Smooth muscle cell of the brain vasculature (primary cell): Measurements from ENCODE around the gene ELAC2.

Experiments used
- DNase-seq: peaks from one replicate; pipeline ENCODE4 v3.0.0-alpha.2; 2012; ENCODE audit warnings: low read depth, low spot score

ELAC2 gene

DNA sequence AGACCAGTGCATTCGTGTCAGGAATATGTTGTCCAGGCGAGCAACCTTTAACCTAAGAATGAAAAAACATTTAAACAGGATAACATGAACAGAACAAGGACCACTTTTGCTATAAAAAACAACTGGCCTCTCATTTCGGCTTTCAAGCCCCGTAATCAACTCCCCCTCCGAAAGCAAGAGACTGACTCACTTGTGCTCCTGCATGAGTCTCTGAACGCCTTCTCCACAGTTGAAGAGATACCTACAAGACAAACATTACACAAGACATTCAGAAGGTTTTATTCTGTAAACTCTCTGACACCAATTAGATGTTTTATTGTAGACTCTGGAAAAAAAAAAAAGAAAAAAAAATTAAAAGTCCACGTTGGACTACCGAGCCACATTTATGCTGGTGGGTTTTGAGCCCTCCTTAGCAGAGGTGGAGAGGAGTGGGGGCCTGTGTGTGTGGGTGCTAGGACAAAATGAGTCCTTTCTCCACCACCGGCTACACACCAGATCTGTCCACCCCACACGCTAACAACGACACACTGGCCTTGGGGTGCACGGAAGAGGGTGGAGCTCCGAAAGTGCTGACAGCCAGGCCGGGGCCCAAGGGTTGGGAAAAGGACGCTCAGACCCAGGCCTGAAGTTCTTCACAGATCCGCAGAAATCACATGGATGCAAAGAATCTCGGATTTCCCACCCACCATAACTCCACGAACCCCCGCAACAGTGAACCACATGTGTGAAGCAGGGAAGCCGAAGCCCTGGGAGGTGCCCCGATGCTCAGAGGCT, 759 bp downstream of the ELAC2 start:
- no peak for DNase-seq

DNA sequence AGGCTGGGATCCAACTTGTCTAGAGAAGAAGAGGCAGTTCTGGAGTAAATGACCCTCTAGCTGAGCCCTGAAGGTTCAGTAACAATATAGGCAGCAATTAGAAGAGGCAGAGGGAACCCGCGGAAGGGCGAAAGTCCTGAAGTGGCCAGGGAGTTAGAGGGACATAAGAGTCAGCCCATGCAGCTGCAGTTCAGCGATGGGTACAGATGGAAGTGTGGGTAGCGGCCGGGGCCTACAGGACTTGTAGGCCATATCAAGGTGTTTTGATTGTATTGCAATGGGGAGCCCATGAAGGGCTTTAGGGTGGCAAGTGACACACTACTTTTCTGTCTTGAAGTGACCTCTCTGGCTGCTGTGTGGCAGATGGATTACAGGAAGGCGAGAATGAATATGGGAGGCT, 3.0 kb downstream of the ELAC2 start:
- no peak for DNase-seq

DNA sequence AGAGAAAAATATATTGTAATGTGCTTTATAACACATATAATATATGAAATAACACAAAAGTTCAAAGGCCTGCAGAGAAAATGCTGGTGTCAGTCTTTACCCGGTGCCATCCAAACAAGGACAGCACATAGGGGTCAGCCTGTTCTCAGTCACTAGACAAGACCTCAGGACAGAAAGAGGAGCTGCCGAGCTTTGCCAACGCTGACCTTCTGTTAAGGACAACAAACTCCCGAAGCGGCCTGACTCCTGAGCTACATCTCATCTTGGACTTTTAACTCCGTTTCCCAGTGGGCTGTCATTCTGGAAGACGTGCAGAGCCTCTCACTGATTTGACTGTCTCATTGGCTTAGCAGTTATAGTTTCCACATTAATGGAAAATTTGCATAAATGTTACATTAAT, 6.9 kb downstream of the ELAC2 start:
- no peak for DNase-seq

DNA sequence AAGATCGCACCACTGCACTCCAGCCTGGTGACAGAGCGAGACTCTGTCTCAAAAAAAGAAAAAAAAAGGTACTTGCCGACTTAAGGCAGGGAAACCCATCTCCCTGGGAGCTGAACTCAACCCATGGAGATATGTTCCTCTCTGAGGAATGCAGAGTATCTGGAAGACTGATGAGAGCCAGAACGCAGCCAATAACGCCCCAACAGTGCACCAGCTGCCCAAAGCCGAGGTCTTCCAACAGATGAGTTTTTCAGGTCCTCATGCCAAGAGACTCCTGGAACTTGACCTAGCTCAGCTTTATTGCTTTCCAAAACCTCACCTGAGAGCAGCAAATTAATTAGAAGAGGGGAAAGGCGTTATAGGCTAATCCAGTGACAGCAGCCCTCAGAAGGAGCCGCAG, 9.4 kb downstream of the ELAC2 start:
- DNase-seq, result no peak

DNA sequence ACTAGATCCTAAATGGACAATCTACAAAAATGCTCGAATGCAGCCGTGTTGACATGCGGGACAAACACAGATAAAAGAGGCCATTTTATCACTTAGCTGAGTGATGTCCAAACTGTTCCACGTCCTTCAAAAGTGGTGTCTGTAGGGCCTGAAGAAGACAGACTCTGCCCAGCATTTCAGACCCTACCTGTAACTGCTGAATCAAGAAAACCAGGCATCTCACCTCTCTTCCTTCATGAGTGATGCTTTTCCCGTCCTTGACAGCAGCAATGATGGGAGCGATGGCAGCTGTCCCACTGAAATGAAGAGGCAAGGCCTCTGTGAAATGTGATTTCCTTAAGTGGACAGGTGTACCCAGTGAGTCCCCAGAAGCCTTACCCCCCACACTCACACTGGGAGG, 12.3 kb downstream of the ELAC2 start:
- no peak for DNase-seq

DNA sequence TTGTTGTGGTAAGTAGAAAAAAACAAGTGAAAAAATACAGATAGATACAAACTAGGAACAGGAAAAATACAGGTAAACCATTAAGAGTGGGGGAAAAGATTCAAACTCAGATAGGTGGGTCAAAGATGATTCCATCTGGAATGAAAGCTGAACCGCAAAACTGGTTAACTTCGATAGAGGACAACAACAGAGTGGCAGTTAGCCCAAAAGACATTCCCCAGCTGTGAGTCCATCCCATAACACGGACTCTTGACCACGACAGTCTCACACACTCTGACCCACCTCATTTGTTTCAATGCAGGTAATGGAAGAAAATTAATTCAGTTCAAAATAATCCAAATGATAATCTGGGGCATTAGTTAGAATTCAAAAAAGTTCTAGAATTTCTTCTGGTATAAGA, 13.5 kb downstream of the ELAC2 start:
- no peak for DNase-seq

DNA sequence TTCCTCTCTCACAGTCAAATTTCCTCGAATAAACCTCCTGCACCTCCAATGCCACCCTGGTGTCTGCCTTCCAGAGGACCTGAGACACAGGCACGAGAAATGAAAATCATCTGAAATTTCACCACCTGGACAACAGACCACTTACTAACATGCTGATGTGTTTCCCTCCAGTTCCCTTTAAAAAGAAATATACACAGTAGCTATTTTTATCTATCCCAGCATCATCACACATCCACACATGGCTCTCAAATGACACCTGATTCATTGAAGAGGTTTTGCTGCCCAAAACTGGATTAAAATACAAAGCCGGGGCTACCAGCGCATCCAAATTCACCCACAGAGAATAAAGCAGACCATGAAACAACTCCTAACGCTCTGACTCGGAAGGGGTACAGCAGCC, 13.9 kb downstream of the ELAC2 start:
- no peak for DNase-seq

DNA sequence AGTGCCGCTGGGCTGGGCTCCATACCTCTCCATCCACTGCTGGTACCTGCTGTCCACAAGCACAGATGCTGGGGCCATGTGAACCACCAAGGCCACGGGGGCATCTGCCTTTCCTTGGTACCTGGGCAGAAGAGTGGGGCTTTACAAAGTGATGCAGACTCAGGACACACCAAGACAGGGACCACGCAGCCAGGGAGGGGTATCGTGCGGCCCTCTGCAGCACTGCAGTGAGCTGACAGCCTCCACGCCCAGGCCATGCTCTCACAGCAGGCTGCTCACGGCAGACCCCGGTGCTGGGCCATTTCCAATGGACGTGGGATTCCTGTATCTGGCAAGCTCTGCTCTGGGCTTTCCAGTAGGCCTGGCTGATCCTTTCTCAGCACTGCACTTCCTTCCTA, 14.4 kb downstream of the ELAC2 start:
- no peak for DNase-seq

DNA sequence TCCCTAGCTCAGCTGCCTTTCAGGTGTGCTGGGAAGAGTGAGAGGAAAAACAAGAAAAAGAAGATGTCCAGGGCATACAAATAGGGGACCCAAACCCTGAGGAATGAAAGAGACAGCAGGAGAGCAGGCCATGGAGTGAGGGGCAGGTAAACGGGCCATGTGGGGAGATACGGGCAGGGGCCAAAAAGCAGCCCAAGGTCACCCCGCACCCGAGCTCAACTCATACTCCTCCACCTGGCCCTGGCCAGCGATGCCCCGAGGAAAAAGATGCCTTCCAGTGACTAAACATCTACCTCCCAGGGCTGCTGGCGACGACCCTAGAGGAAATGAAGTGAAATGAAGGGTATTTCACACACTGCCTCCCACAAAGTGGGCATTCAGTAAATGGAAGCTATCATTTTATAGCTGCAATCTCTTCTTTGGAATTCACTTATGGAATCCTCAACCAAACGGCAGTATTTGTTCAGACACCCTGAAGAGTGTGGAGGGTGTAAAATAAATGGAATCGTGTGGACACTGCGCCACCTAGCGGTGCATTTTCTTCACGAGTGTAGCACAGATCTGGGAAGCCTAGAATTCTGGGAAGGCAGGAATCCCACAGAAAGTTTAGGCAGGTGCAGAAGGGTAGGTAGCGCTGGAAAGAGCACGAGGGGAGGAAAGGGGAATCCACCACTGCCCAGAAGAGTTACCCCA, 14.9 kb downstream of the ELAC2 start:
- DNase-seq, result peak; percentile 55

DNA sequence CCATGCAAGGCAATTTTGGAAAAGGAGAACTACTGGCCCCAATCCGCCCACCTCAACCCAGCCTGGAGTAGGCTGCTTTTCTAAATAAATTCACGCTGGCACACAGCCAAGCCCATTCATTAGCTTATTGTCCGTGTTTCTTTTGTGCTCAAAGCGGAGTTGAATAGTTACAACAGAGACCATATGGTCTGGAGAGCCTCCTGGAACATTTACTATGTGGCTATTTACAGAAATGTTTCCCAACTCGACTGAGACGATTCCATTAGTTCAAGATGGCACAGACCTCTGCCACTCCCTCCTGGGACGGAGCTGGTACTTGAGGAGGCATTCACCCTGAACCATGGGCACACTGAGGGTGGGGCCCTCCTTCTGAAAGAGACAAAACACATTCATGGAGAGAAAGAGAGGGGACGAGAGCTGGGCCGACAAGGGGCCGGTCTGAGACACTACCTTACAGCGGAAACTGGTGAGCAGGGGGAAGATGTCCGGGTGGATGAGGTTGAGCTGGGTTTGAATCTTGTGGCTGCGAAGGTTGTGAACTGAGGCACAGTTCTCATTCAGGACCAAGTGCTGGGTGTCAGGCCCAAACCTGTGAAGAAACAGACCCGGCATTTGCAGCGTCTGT, 15.7 kb downstream of the ELAC2 start:
- DNase-seq, result no peak

DNA sequence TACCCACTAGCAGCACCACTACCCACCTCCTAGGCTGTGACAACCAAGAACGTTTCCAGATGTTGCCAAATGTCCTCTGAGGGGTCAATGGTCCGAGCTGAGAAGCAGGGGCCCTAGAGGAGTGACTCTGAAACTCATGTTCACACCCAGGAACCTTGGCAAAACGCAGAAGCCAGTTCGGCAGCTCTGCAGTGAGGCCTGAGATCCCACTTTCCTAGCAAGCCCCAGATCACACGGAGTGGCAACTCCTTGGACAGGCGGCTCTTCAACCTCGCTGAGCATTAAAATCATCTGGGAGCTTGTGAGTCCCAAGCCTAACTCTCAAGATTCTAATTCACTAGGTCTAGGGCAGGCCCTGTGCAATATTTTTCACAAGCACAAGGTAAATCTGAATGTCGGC, 17.3 kb downstream of the ELAC2 start:
- no peak for DNase-seq

DNA sequence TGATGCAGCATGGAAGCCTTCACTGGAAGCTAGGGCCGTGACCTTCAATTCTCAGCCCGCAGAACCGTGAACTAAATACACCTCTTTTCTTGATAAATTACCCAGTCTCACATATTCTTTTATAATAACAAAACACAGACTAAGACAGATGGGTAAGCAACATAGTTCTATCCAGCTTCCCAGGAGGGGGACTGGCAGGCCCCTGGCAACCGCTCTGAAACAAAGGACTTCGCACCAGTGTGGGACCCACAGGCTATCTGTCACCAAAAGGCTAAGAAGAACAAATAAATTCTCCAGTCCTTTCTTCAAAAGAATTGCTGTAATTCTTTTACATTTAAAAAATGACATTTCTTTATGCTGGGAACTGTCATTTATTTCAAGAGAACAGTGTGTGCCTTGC, 19.0 kb downstream of the ELAC2 start:
- DNase-seq, result no peak

DNA sequence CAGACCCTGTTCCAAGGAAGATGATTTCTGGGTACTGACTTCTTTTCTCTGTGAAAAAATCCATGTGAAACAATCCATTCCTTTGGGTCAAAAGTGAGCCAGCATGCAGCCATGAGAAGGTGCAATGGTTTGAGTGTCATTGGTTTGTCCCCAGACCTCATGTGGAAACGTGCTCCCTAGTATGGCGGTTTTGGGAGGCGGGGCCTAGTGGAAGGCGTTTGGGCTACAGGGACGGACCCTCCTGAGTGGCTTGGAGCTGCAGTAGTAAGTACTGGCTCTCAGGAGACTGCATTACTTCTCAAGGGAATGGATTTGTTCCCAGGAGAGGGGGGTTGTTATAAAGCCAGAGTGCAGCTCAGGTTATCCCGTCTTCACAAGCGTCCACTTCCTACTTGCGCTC, 19.4 kb downstream of the ELAC2 start:
- no peak for DNase-seq

DNA sequence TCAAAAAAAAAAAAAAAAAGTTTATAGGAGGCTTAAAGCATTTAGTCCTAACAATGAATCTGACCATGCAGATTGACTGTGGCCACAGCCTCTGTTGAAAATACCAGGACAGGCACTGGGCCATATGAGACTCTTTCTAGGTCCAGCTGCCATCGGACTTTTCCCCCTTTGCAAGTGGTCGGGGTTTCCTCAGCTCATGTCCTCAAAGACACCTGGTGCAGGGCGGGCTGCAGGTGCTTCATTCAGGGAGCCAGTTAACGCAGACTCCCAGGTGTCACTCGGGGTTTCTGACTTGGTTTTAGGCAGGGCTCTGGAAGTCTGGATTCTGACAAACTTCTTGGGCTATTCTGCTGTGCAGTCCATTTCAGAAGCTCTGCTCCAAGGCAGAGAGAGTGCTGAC, 20.9 kb downstream of the ELAC2 start:
- no peak for DNase-seq

DNA sequence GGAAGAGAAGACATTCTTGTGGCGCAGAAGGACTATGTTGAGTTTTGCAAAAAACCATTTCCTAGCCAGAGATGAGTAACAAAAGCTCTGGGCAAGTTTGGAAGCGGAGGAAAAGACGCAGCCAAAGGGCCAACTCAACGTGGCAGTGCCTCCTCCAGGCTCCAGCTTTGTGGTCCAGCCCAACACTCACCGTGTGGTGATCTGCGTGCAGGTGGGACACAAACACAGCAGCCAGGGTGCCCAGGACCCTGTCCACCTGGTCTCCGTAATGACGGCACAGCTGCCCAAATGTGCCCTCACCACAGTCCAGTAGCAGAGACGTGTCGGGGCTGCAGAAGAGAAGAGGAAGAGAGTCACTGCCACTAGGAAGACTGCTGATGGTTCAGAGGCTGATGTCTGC, 21.5 kb downstream of the ELAC2 start:
- no peak for DNase-seq

DNA sequence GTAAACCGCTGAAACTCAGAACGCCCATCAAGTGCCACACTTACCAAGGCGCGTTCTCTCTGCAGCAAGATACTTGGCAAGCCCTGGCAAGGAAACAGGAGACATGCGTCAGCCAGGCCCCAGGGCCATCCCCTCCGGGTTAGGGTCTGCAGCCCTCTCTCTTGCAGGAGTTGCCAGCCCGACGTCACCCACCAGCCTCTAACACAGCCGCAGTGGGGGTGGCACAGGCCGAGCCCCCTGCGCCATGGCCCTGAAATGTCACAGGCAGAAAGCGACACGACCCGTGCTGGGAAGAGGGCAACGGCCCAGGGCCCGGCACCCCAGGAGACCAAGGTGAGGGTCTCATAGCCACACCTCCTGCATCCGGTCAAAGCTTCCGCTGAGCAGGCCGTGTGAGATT, 21.9 kb downstream of the ELAC2 start:
- no peak for DNase-seq

DNA sequence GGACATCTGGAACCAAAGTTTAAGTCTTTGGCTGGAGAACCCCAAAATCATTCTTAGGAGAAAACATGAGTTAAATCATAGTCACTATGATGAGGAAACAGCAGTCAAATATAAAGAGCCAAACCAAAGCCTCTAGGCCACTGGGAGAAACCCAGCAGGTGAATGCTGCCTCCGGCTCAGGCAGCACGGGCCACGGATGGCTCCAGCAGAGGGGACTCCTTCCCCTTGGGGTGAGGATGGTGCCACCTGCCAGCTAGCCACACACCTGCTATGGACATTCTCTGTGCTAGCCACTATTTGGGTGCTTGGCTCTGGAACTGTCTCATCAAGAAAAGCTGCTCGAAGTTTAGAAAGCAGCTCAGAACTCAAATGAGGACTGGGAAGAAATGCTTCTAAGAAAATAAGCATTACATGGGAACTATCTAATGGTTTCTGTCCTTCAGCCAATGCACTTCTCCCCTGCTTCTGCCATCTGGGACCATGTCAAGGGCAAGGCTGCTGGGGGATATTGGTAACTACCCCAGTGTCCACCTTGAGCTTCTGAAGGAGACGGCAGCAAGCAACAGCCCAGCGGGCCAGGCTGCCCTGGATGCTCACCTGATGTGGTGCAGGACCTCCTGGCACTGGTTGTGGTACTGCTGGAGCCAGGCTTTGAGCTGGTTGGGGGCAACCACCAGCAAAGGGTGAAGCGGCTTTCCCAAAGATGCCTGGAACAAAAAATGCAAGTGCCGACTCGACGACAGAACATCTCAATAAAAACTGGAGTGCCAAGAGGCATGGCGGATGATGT, 22.5 kb downstream of the ELAC2 start:
- DNase-seq, result no peak

DNA sequence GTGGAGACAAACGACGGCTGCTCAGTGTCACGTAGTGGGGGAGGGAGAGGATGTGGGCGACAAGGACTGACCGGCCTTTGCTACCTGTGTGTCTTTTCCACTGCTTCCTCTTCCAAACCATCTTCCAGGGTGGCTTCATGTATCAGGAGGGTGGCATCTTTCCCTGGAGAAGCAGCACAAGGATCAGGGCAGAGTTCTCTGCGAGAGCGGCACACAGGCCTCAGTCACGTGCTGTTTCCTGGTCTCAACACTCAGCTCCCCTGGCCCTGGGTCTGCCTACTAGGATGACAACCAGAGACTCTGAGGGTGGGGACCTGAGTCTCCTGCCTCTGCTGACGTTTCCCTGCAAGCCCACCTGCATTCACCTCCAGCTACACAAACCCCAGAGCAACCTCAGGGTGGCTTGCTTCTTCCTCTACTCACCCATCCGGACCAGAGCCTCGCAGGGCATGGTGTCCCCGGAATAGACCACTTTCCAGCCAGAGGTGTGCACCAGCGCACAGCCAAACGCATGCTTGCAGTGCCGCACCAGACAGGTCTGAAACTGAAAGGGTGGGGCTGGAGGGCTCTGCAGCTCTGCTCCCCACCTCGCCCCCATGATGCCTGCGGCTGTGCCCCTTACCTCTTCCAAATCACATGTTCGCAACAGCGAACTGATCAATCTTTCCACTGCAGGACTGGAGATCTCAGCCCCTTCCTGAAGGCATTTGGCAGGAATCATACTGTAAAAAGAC, 23.3 kb downstream of the ELAC2 start:
- no peak for DNase-seq

DNA sequence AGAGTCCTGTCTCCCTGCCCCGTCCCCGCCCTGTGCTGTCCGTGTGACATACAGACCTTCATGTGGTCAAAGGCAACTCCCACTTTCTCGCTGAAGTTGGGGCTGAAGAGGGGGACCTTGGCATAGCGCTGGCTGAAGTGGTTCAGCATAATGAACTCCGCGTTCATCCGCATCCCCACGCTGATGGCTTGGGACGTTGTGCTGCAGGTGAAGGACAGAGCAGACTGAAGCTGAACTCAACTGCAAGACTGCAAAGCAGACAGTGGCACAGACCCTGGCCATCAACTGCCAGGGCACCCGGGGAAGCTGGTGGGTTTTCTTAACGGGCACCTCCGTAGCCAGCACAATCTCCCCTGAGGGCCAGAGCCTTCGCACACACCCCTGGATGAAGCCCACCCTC, 24.2 kb downstream of the ELAC2 start:
- no peak for DNase-seq

DNA sequence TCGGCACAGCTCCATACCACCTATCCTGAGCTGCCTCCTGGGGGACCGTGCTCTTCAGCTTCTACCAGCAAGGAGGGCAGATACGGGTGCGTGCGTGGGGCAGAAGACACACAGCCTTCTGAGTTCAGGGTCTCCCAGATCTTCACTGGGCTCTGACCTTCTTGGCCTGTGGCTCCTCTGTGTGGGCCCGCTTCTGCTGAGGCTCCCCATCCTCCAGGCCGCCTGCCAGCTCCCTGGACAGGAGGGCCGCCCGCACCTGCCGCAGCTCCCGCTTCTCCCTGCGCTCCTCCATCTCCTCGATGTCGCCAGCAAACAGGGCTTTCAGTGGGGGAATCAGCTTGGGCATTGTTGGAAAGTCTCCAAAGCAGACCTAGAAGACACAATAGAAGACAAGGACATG, 25.2 kb downstream of the ELAC2 start:
- DNase-seq, result no peak

DNA sequence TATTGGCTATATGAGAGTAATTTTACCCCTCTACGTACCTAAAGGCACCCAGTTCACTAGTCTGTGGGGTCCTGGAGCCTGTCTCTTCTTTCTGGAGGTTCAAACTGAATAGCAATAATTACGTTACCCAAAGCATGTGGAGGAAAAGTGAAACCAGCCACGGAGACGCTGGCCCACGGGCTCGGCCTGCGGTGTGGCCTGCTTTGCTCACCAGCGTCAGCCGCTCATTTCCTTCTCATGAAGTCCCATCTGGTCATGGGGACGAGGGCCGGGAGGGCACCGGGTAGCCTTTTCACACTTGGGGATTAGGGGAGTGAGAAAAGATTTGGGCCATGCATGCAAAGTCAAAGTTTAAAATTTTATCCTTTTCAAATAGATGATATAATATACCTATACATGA, 26.9 kb downstream of the ELAC2 start:
- DNase-seq, result no peak
